WERI-Rb-1 (cell line): ENCODE data around the gene NDE1.

Source experiments
- DNase-seq: peaks from one replicate; pipeline ENCODE4 v3.0.0-alpha.2; 2020
- H3K27ac ChIP-seq: fragments of 250-450 bp; sonication (Bioruptor Pico); 2 replicates; pipeline ENCODE4 v1.5.1; 2020; ENCODE audit warnings: mild to moderate bottlenecking, moderate library complexity
- H3K27me3 ChIP-seq: fragments of 250-450 bp; sonication (Bioruptor Pico); 2 replicates; pipeline ENCODE4 v1.5.1; 2021; ENCODE audit warnings: mild to moderate bottlenecking, low read depth, moderate library complexity; ENCODE audit not compliant: insufficient read depth, severe bottlenecking
- H3K36me3 ChIP-seq: fragments of 250-450 bp; sonication (Bioruptor Pico); 2 replicates; pipeline ENCODE4 v1.5.1; 2020; ENCODE audit warnings: mild to moderate bottlenecking, moderate library complexity
- H3K4me3 ChIP-seq: 2 replicates; pipeline ENCODE4 v1.5.1; 2011; ENCODE audit warnings: low read depth, mild to moderate bottlenecking, control low read depth, low read length
- H3K9me3 ChIP-seq: fragments of 250-450 bp; sonication (Bioruptor Pico); 2 replicates; pipeline ENCODE4 v1.5.1; 2021; ENCODE audit warnings: mild to moderate bottlenecking, moderate library complexity; ENCODE audit not compliant: severe bottlenecking
- CTCF ChIP-seq: IDR thresholded peaks from 2 replicates; pipeline ENCODE4 v1.5.1; 2011; ENCODE audit warnings: low read depth, mild to moderate bottlenecking, control low read depth, inconsistent platforms, low read length

NDE1 gene

GRCh38 chr16:15708997-15709396 lies 59.0 kb downstream of the NDE1 start:
- H3K27me3 ChIP-seq, result no peaks in the 10 kb centered on the region
- no peak for DNase-seq
- TF ChIP-seq CTCF, result no peak
- H3K4me3 ChIP-seq, result no peak overlapping the region
- H3K27ac ChIP-seq, result no peak overlapping the region
- H3K36me3 ChIP-seq, result no peaks in the 10 kb centered on the region
- H3K9me3 ChIP-seq, result no peaks in the 10 kb centered on the region

GRCh38 chr16:15714393-15715172 lies 64.5 kb downstream of the NDE1 start:
- H3K27me3 ChIP-seq, result no peaks in the 10 kb centered on the region
- H3K4me3 ChIP-seq, result no peak overlapping the region
- no peak overlapping the region for H3K27ac ChIP-seq
- H3K36me3 ChIP-seq, result no peaks in the 10 kb centered on the region; the same call in 1 of the 2 replicates
- no peak for TF ChIP-seq CTCF
- no peaks in the 10 kb centered on the region for H3K9me3 ChIP-seq
- DNase-seq, result no peak

GRCh38 chr16:15715221-15715620 lies 65.2 kb downstream of the NDE1 start:
- Histone ChIP-seq H3K36me3 (no peaks in the 10 kb centered on the region; the same call in 1 of the 2 replicates), H3K4me3 (no peak overlapping the region), H3K9me3 (no peaks in the 10 kb centered on the region), H3K27me3 (no peaks in the 10 kb centered on the region), H3K27ac (no peak overlapping the region)
- TF ChIP-seq CTCF, result no peak
- DNase-seq, result no peak

- H3K4me3 ChIP-seq, result no peak overlapping the region
- DNase-seq, result no peak
- no peaks in the 10 kb centered on the region for H3K27me3 ChIP-seq
- no peak overlapping the region for H3K27ac ChIP-seq
- no peaks in the 10 kb centered on the region for H3K9me3 ChIP-seq
- no peaks in the 10 kb centered on the region; the same call in 1 of the 2 replicates for H3K36me3 ChIP-seq
- no peak for TF ChIP-seq CTCF
Measured at GRCh38 chr16:15716694-15717447, 66.8 kb downstream of the NDE1 start.

GRCh38 chr16:15721018-15721417 lies 71.0 kb downstream of the NDE1 start:
- TF ChIP-seq CTCF, result no peak
- no peak overlapping the region for H3K4me3 ChIP-seq
- H3K27ac ChIP-seq, result no peak overlapping the region
- H3K27me3 ChIP-seq, result no peaks in the 10 kb centered on the region
- H3K9me3 ChIP-seq, result no peaks in the 10 kb centered on the region
- peaks cover 12% of the 10 kb centered on the region for H3K36me3 ChIP-seq
- no peak for DNase-seq
